B cell (primary cell): Measurements from ENCODE around the gene MCOLN1. TPM values are rescaled to one million over a fixed set of nuclear protein-coding genes. Genes with fewer than 3 reads are reported as not detected.

ENCODE experiments used
- ATAC-seq: fragments of 200-7000 bp; cut with Tn5 transposase; one replicate; pipeline ENCODE4 v1.10.0; 2021; ENCODE audit warnings: low read depth, mild to moderate bottlenecking, moderate number of reproducible peaks, moderate library complexity
- CTCF ChIA-PET: fragments of 350-600 bp; sonication (Branson Sonifier 250); formaldehyde crosslinking; loops from one replicate; lab custom pipeline; 2021; ENCODE audit warnings: antibody characterized with exemption, inconsistent platforms; lab: Charles Lee
- POLR2A ChIA-PET: fragments of 350-600 bp; sonication (Branson Sonifier 250); formaldehyde crosslinking; loops from one replicate; lab custom pipeline; 2021; ENCODE audit warnings: antibody characterized with exemption; lab: Charles Lee
- DNase-seq: peaks from one replicate; pipeline ENCODE4 v3.0.0; 2013
- H2AFZ ChIP-seq: 2 replicates; pipeline ENCODE4 v1.6.1; 2012; ENCODE audit warnings: mild to moderate bottlenecking, low read depth, low read length; ENCODE audit not compliant: insufficient read depth, poor library complexity, severe bottlenecking
- H3K27ac ChIP-seq, 2 donors: 1 replicate in 1 of 2; 2 replicates in 1 of 2; pipeline ENCODE4 v1.5.1; 2012 to 2013; ENCODE audit warnings: low read length in 2 of 2, mild to moderate bottlenecking in 2 of 2, moderate library complexity in 1 of 2
- H3K27me3 ChIP-seq, 4 experiments: fragments of 200-600 bp in 1 of 4; sonication (generic) in 1 of 4; replicated peaks in 1 of 4; 1 replicate in 2 of 4; 2 replicates in 2 of 4; pipeline versions ENCODE4 v1.6.1 to v1.7.0; 2013 to 2016; ENCODE audit warnings: low read length in 3 of 4, mild to moderate bottlenecking in 2 of 4, mixed read lengths in 1 of 4, moderate library complexity in 1 of 4; ENCODE audit not compliant: insufficient read depth in 4 of 4, control insufficient read depth in 3 of 4; ENCODE audit errors: control extremely low read depth in 1 of 4
- H3K36me3 ChIP-seq, 2 experiments: replicated peaks in 1 of 2; 1 replicate in 1 of 2; 2 replicates in 1 of 2; pipeline versions ENCODE4 v1.6.1 to v1.7.1; 2013; ENCODE audit warnings: low read length in 1 of 2; ENCODE audit not compliant: insufficient read depth in 2 of 2, control insufficient read depth in 1 of 2; ENCODE audit errors: control extremely low read depth in 1 of 2, extremely low read depth in 1 of 2
- H3K4me1 ChIP-seq, 2 donors: fragments of 200-600 bp in 1 of 2; sonication (generic) in 1 of 2; 1 replicate in 1 of 2; 2 replicates in 1 of 2; pipeline versions ENCODE4 v1.5.1 to v1.6.1; 2013 to 2017; ENCODE audit warnings: low read length in 2 of 2; ENCODE audit not compliant: control insufficient read depth in 2 of 2, insufficient read depth in 2 of 2
- H3K4me2 ChIP-seq: replicated peaks from 2 replicates; pipeline ENCODE3; 2012; ENCODE audit warnings: mild to moderate bottlenecking, low read depth, low read length; ENCODE audit not compliant: poor library complexity, severe bottlenecking
- H3K4me3 ChIP-seq, 5 experiments: fragments of 200-600 bp in 1 of 5; sonication (generic) in 1 of 5; 1 replicate in 3 of 5; 2 replicates in 2 of 5; pipeline versions ENCODE4 v1.5.1 to v1.7.0; 2011 to 2016; ENCODE audit warnings: low read length in 4 of 5, mild to moderate bottlenecking in 4 of 5, low read depth in 2 of 5, control low read depth in 1 of 5, moderate library complexity in 1 of 5; ENCODE audit not compliant: insufficient read depth in 1 of 5; ENCODE audit errors: control extremely low read depth in 1 of 5, extremely low read depth in 1 of 5
- H3K79me2 ChIP-seq: fragments of 200-600 bp; sonication (generic); one replicate; pipeline ENCODE4 v1.6.0; 2016; ENCODE audit warnings: low read length; ENCODE audit not compliant: control insufficient read depth, insufficient read depth
- H3K9ac ChIP-seq: fragments of 200-600 bp; sonication (generic); 2 replicates; pipeline ENCODE4 v1.6.1; 2017; ENCODE audit warnings: mild to moderate bottlenecking, low read length, moderate library complexity
- H3K9me3 ChIP-seq, 3 donors: one replicate each; pipeline versions ENCODE4 v1.6.1 to v1.7.1; 2013; ENCODE audit warnings: low read length in 2 of 3; ENCODE audit not compliant: control insufficient read depth in 2 of 3, insufficient read depth in 1 of 3; ENCODE audit errors: control extremely low read depth in 1 of 3
- H4K20me1 ChIP-seq: 2 replicates; pipeline ENCODE4 v1.6.0; 2012; ENCODE audit warnings: mild to moderate bottlenecking, low read length; ENCODE audit not compliant: insufficient read depth, control insufficient read depth, poor library complexity, severe bottlenecking
- H3K27ac Mint-ChIP-seq: one replicate; pipeline ENCODE4 v1.8.0; 2021; ENCODE audit warnings: mixed read lengths
- H3K27me3 Mint-ChIP-seq: one replicate; pipeline ENCODE4 v1.8.0; 2021; ENCODE audit warnings: mixed read lengths
- H3K4me1 Mint-ChIP-seq: one replicate; pipeline ENCODE4 v1.8.0; 2021; ENCODE audit warnings: mixed read lengths
- H3K4me3 Mint-ChIP-seq: one replicate; pipeline ENCODE4 v1.8.0; 2021; ENCODE audit warnings: mixed read lengths
- H3K9me3 Mint-ChIP-seq: one replicate; pipeline ENCODE4 v1.8.0; 2022; ENCODE audit warnings: mixed read lengths; ENCODE audit not compliant: insufficient read depth
- EZH2 ChIP-seq: IDR thresholded peaks from 2 replicates; pipeline ENCODE4 v1.6.1; 2012; ENCODE audit warnings: borderline replicate concordance, low read depth, mild to moderate bottlenecking, moderate library complexity, low read length; ENCODE audit not compliant: insufficient read depth, poor library complexity, severe bottlenecking
- WGBS: methylation state at CpG from one replicate; pipeline ENCODE4 v1.1.5; 2013; ENCODE audit warnings: missing lambda C conversion rate; ENCODE audit not compliant: insufficient coverage; 5-methylcytosine and 5-hydroxymethylcytosine counted together
- intact Hi-C: fragments of 100-400 bp; cut with micrococcal nuclease; formaldehyde crosslinking; loops from one replicate; pipeline ENCODE4 v1.10.0; 2022
- polyA plus RNA-seq: library from polyadenylated mRNA; depleted of rRNA; stranded (reverse); fragments of >200 nt; gene quantifications from 2 replicates; pipeline ENCODE4 v1.2.3, GENCODE V29; 2012
- total RNA-seq, 2 donors: library from RNA; stranded (reverse); fragments of 120-200 nt in 1 of 2; gene quantifications; 1 replicate in 1 of 2; 2 replicates in 1 of 2; pipeline versions ENCODE4 v1.2.3 to v1.2.4, GENCODE V29; 2013 to 2022
- TF ChIP-seq, protein P1 (sequence below): fragments of 200-600 bp; IDR thresholded peaks from one replicate; pipeline ENCODE4 v1.8.0; 2022; ENCODE audit warnings: antibody characterized with exemption, mild to moderate bottlenecking

MCOLN1 gene
- total and polyA plus RNA-seq, 2 donors (not counting 1 experiment from before 2014, with no cell fraction given): 12.5 to 19.0 TPM

DNA sequence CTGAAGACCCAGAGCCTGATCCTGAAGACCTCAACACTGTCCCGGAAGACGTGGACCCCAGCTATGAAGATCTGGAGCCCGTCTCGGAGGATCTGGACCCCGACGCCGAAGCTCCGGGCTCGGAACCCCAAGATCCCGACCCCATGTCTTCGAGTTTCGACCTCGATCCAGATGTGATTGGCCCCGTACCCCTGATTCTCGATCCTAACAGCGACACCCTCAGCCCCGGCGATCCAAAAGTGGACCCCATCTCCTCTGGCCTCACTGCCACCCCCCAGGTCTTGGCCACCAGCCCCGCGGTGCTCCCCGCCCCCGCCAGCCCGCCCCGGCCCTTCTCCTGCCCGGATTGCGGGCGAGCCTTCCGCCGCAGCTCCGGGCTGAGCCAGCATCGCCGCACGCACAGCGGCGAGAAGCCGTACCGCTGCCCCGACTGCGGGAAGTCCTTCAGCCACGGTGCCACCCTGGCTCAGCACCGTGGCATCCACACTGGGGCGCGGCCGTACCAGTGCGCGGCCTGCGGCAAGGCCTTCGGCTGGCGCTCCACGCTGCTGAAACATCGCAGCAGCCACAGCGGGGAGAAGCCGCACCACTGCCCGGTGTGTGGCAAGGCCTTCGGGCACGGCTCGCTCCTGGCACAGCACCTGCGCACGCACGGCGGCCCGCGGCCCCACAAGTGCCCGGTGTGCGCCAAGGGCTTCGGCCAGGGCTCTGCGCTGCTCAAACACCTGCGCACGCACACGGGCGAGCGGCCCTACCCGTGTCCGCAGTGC is 2.9 kb upstream of the MCOLN1 start:
- 97% methylated on average over 74 of the region's 74 CpGs for WGBS
- ATAC-seq (no peak), DNase-seq (no peak)
- Mint-ChIP-seq H3K27me3 (peaks cover 3% of the 10 kb centered on the region), H3K27ac (no peak overlapping the region), H3K4me1 (peaks cover 24% of the 10 kb centered on the region), H3K4me3 (no peak overlapping the region), H3K9me3 (no peaks in the 10 kb centered on the region)
- no peak overlapping the region for H3K4me2 ChIP-seq
- peaks cover 22 to 33% of the 10 kb centered on the region in 2 donors for H3K4me1 ChIP-seq
- peaks cover 4% of the 10 kb centered on the region for H3K79me2 ChIP-seq
- H4K20me1 ChIP-seq: no peaks in the 10 kb centered on the region
- peaks cover 0 to 3% (median 0%) of the 10 kb centered on the region in 3 donors for H3K9me3 ChIP-seq
- TF ChIP-seq, protein P1, sequence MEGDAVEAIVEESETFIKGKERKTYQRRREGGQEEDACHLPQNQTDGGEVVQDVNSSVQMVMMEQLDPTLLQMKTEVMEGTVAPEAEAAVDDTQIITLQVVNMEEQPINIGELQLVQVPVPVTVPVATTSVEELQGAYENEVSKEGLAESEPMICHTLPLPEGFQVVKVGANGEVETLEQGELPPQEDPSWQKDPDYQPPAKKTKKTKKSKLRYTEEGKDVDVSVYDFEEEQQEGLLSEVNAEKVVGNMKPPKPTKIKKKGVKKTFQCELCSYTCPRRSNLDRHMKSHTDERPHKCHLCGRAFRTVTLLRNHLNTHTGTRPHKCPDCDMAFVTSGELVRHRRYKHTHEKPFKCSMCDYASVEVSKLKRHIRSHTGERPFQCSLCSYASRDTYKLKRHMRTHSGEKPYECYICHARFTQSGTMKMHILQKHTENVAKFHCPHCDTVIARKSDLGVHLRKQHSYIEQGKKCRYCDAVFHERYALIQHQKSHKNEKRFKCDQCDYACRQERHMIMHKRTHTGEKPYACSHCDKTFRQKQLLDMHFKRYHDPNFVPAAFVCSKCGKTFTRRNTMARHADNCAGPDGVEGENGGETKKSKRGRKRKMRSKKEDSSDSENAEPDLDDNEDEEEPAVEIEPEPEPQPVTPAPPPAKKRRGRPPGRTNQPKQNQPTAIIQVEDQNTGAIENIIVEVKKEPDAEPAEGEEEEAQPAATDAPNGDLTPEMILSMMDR: no peak
- TF ChIP-seq EZH2: no peak
- POLR2A ChIA-PET: interaction anchor here (0.6 to 1.0 kb wide), 2 partner anchors 93 to 417 kb away, joined by 3 read pairs; no protein-coding TSS in a partner anchor
- intact Hi-C loops: loop anchor here (5.0 kb wide), 1 partner anchor 1797 kb away; the partner anchor contains the start of genes CATSPERD and LONP1
- H3K4me3 ChIP-seq: no peak overlapping the region
- CTCF ChIA-PET: no interaction called here
- H3K9ac ChIP-seq: no peak overlapping the region
- H2AFZ ChIP-seq: no peak overlapping the region
- H3K27me3 ChIP-seq: no peaks in the 10 kb centered on the region
- no peaks in the 10 kb centered on the region for H3K36me3 ChIP-seq
- no peak overlapping the region for H3K27ac ChIP-seq
